Vagina (tissue), 2 donors: ENCODE results near the gene GRIK3. TPM values are rescaled to one million over a fixed set of nuclear protein-coding genes. Genes with fewer than 3 reads are reported as not detected.

Source experiments
- DNase-seq, 2 donors: peaks; one replicate each; pipeline ENCODE4 v3.0.0-alpha.2; 2017; ENCODE audit errors: extremely low spot score in 2 of 2
- H3K27ac ChIP-seq: fragments of 200-600 bp; sonication (generic); one replicate; pipeline ENCODE4 v1.5.1; 2019
- H3K27me3 ChIP-seq: fragments of 200-600 bp; sonication (generic); one replicate; pipeline ENCODE4 v1.5.1; 2019
- H3K36me3 ChIP-seq, 2 donors: fragments of 200-600 bp; sonication (generic); one replicate each; pipeline ENCODE4 v1.5.1; 2017 to 2019
- H3K4me1 ChIP-seq: fragments of 200-600 bp; sonication (generic); one replicate; pipeline ENCODE4 v1.5.1; 2019
- H3K4me3 ChIP-seq, 2 donors: fragments of 200-600 bp; sonication (generic); 1 replicate in 1 of 2; 2 replicates in 1 of 2; pipeline ENCODE4 v1.5.1; 2016 to 2019
- H3K9me3 ChIP-seq: fragments of 200-600 bp; sonication (generic); one replicate; pipeline ENCODE4 v1.5.1; 2019
- CTCF ChIP-seq, 3 experiments: fragments of 450-650 bp in 2 of 3; fragments of 200-600 bp in 1 of 3; sonication (generic) in 1 of 3; IDR thresholded peaks; one replicate each; pipeline ENCODE4 v1.5.1; 2017 to 2019; ENCODE audit warnings: antibody characterized with exemption in 3 of 3, mild to moderate bottlenecking in 2 of 3, moderate library complexity in 2 of 3
- POLR2A ChIP-seq, 2 donors: fragments of 450-650 bp; IDR thresholded peaks; one replicate each; pipeline ENCODE4 v1.6.1; 2017; ENCODE audit warnings: antibody characterized with exemption in 2 of 2, mild to moderate bottlenecking in 2 of 2, moderate library complexity in 2 of 2
- POLR2AphosphoS5 ChIP-seq, 2 donors: sonication (generic); formaldehyde crosslinking; IDR thresholded peaks; one replicate each; pipeline ENCODE4 v1.9.0; 2017; ENCODE audit warnings: antibody characterized with exemption in 2 of 2, mild to moderate bottlenecking in 2 of 2, low read depth in 1 of 2; ENCODE audit not compliant: insufficient read depth in 1 of 2
- intact Hi-C: fragments of 100-400 bp; cut with DNase I; formaldehyde crosslinking; loops from one replicate; pipeline ENCODE4 v1.15.1; 2023
- total RNA-seq: library from RNA; depleted of rRNA; stranded (reverse); fragments of >200 nt; gene quantifications from one replicate; pipeline ENCODE4 v1.2.3, GENCODE V29; 2016

Gene GRIK3
- total RNA-seq, 1 donor from 2014 or later: 0.74 TPM

DNA sequence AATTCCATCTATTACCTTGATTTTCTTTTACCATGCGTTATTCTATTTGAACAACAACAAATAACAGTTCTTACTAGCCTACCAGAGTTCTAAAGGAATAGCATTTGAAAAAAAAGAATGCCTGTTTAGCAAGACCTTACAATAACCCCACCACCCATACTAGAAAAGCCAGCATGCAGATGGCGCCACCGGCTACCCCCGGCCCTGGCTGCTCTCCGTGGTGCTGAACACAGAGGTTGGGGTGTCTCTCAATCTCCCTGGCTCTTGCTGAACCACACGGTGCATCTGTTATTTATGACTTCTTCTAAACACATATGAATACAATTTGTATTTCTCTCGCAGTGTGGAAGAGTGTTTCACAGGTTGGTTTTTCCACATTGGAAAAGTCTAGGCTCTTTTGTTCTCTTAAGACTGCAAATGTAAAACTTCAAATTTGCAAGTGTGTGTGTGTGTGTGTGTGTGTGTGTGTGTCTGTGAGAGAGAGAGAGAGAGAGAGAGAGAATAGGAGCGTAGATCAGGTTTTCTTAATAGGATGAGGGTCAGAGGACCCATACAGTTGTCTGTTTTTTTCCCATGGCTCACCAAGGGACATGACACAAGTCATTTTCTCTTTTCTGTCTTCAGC, 13.6 kb downstream of the GRIK3 start:
- no peaks in the 10 kb centered on the region for H3K27me3 ChIP-seq
- no peaks in the 10 kb centered on the region for H3K36me3 ChIP-seq
- H3K4me3 ChIP-seq: no peak overlapping the region
- H3K27ac ChIP-seq: no peak overlapping the region
- DNase-seq: no peak
- no peaks in the 10 kb centered on the region for H3K9me3 ChIP-seq
- no peaks in the 10 kb centered on the region for H3K4me1 ChIP-seq
- intact Hi-C loops: no loop called here
- TF ChIP-seq POLR2A (IDR thresholded peaks at IDR 0.05): no peak
- TF ChIP-seq POLR2AphosphoS5 (IDR thresholded peaks at IDR 0.05; ENCODE audit: insufficient read depth in 1 of 2, low read depth in 1 of 2): no peak
- TF ChIP-seq CTCF (IDR thresholded peaks at IDR 0.05): no peak

- Histone ChIP-seq H3K27me3 (no peaks in the 10 kb centered on the region), H3K4me1 (no peaks in the 10 kb centered on the region), H3K9me3 (no peaks in the 10 kb centered on the region), H3K27ac (no peak overlapping the region), H3K36me3 (no peaks in the 10 kb centered on the region), H3K4me3 (no peak overlapping the region)
- no peak for DNase-seq
- intact Hi-C loops: no loop called here
- TF ChIP-seq CTCF (IDR thresholded peaks at IDR 0.05) (no peak), POLR2A (IDR thresholded peaks at IDR 0.05) (no peak), POLR2AphosphoS5 (IDR thresholded peaks at IDR 0.05; ENCODE audit: insufficient read depth in 1 of 2, low read depth in 1 of 2) (no peak)
Observed at GRCh38 chr1:37018510-37018909, 15.8 kb downstream of the GRIK3 start.

DNA sequence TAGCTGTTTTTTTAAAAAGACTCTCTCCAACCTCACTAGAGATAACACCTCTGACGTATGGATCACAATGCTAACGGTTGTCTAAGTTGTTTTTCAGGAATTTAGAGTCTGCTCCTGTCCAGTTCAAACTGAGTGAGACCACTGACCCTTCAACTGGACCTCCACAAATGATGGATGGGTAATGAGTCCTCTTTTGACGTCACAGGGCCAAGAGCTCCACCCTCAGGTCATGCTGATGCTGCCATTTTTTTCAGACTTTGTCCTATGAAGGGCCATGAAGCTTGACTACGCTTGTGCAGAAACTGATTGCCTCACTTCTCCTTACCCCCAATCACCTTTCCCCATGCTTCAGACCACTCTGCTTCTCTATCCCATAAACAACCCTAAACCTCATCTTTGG, 16.6 kb downstream of the GRIK3 start:
- no peaks in the 10 kb centered on the region for H3K9me3 ChIP-seq
- H3K27ac ChIP-seq: no peak overlapping the region
- intact Hi-C loops: no loop called here
- no peaks in the 10 kb centered on the region for H3K36me3 ChIP-seq
- no peak for DNase-seq
- H3K27me3 ChIP-seq: no peaks in the 10 kb centered on the region
- no peaks in the 10 kb centered on the region for H3K4me1 ChIP-seq
- no peak for TF ChIP-seq POLR2A (IDR thresholded peaks at IDR 0.05)
- TF ChIP-seq CTCF (IDR thresholded peaks at IDR 0.05): no peak
- no peak for TF ChIP-seq POLR2AphosphoS5 (IDR thresholded peaks at IDR 0.05; ENCODE audit: insufficient read depth in 1 of 2, low read depth in 1 of 2)
- no peak overlapping the region for H3K4me3 ChIP-seq

GRCh38 chr1:37016121-37016520, 18.2 kb downstream of the GRIK3 start:
- intact Hi-C loops: no loop called here
- Histone ChIP-seq H3K4me3 (no peak overlapping the region), H3K27ac (no peak overlapping the region), H3K36me3 (no peaks in the 10 kb centered on the region), H3K4me1 (no peaks in the 10 kb centered on the region), H3K27me3 (no peaks in the 10 kb centered on the region), H3K9me3 (no peaks in the 10 kb centered on the region)
- no peak for TF ChIP-seq POLR2AphosphoS5 (IDR thresholded peaks at IDR 0.05; ENCODE audit: insufficient read depth in 1 of 2, low read depth in 1 of 2)
- no peak for TF ChIP-seq CTCF (IDR thresholded peaks at IDR 0.05)
- TF ChIP-seq POLR2A (IDR thresholded peaks at IDR 0.05): no peak
- no peak for DNase-seq

DNA sequence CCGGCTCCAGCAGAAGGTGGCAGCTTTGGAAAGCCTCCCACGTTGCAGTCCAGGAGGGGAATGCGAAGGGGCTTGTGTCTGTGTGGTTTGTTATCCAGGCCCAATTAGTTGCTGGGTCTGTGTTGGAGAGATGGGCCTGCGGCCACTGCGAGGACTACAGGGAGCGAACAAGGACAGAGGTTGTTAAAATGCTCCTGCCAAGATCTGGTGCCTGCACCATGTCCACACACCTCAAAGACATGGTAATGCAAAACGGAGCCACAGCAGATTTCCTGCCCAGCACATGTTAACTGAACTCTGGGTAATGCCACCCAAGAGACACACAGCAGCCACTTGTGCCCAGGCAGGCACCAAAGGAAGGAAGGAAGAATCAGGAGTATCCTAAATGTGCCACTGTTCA, 18.6 kb downstream of the GRIK3 start:
- no peak overlapping the region for H3K4me3 ChIP-seq
- H3K4me1 ChIP-seq: no peaks in the 10 kb centered on the region
- intact Hi-C loops: no loop called here
- H3K27me3 ChIP-seq: no peaks in the 10 kb centered on the region
- TF ChIP-seq POLR2AphosphoS5 (IDR thresholded peaks at IDR 0.05; ENCODE audit: insufficient read depth in 1 of 2, low read depth in 1 of 2): no peak
- no peak for TF ChIP-seq CTCF (IDR thresholded peaks at IDR 0.05)
- TF ChIP-seq POLR2A (IDR thresholded peaks at IDR 0.05): no peak
- no peaks in the 10 kb centered on the region for H3K9me3 ChIP-seq
- DNase-seq: no peak
- H3K27ac ChIP-seq: no peak overlapping the region
- no peaks in the 10 kb centered on the region for H3K36me3 ChIP-seq
